ENCODE measurements around the gene TECPR2.
"Not testable (repeated sequence)": the region's sequence is repeated elsewhere in the genome, so short reads cannot be mapped to it uniquely, and the experiment has no call there.

Gene TECPR2, protein sequence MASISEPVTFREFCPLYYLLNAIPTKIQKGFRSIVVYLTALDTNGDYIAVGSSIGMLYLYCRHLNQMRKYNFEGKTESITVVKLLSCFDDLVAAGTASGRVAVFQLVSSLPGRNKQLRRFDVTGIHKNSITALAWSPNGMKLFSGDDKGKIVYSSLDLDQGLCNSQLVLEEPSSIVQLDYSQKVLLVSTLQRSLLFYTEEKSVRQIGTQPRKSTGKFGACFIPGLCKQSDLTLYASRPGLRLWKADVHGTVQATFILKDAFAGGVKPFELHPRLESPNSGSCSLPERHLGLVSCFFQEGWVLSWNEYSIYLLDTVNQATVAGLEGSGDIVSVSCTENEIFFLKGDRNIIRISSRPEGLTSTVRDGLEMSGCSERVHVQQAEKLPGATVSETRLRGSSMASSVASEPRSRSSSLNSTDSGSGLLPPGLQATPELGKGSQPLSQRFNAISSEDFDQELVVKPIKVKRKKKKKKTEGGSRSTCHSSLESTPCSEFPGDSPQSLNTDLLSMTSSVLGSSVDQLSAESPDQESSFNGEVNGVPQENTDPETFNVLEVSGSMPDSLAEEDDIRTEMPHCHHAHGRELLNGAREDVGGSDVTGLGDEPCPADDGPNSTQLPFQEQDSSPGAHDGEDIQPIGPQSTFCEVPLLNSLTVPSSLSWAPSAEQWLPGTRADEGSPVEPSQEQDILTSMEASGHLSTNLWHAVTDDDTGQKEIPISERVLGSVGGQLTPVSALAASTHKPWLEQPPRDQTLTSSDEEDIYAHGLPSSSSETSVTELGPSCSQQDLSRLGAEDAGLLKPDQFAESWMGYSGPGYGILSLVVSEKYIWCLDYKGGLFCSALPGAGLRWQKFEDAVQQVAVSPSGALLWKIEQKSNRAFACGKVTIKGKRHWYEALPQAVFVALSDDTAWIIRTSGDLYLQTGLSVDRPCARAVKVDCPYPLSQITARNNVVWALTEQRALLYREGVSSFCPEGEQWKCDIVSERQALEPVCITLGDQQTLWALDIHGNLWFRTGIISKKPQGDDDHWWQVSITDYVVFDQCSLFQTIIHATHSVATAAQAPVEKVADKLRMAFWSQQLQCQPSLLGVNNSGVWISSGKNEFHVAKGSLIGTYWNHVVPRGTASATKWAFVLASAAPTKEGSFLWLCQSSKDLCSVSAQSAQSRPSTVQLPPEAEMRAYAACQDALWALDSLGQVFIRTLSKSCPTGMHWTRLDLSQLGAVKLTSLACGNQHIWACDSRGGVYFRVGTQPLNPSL (N-terminal part only)

DNA sequence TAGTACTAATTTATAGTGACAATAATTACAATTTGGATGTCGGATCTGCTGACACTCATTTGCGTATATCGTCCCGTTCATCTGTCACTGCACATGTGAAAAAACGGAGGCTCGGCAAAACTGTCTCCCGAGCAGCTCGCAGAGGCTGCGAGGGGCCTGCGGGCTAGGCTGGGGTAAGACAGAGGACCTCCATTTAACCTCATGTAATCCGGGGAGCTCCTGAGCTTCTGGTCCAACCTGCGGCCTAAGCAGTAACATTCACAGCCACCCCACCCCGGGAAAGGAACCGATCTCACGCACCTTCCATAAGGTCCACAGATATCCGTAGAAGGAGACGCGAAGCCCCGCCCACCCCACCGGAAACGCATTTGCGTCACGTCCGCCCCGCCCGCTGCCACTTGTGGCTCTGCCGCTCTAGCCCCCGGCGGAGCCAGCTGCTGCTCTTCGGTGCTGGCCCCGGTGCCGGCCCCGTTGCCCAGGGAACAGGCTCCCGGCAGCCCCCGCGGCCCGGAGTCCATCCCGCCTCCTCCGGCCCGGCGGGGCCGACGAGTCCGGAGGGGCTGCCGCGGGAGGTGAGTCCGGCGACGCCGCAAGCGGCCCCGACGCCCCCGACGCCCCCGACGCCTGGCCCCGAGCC lies at the start of gene TECPR2, which contains the start of gene CINP:
Gene TECPR2 (plus strand): TSS at position 397 of the 637 bp plus-strand sequence. CDS start 13,781 bp downstream, outside the sequence.
Gene CINP (minus strand): TSS at position 346 of the 637 bp plus-strand sequence. CDS start 39 bp downstream, at position 307.
- DNase-seq, result peak; percentile 88

DNA sequence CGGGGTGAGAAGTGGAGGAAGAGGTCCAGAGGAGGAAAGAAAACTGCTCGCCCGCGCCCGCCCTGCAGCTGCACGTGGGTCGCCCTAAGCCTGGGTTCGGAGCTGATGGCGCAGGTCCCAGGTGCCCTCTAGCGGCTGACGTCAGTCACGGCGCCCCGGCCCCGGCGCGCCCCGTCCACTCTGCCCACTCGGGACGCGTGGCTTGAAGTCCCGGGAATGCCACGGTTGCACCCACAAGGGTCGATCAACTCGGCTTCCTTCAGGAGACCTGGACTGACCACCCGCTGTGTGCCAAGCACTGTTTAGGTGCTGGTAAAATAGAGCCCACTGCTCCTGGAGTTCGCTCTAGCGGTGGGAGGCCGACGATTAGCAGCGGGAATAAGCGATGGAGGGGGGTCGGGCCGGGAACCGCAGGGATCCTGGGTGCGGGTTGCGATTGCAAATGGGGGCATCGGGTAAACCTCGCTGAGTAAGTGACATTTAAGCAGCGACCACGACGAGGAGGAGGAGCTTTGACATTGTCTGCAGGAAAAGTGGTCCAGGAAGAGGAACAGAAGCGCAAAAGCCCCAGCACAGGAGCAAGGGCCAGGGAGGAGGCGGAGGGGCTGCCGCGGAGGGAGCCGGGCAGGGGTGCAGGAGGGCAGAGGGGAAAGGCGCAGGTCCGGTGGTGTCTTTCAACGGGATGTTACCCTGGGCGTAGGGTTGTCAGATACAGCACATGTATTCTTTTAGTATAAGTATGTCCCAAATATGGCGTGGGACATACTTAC lies 48.3 kb upstream of the TECPR2 start:
- peak; percentile 78 for DNase-seq

DNA sequence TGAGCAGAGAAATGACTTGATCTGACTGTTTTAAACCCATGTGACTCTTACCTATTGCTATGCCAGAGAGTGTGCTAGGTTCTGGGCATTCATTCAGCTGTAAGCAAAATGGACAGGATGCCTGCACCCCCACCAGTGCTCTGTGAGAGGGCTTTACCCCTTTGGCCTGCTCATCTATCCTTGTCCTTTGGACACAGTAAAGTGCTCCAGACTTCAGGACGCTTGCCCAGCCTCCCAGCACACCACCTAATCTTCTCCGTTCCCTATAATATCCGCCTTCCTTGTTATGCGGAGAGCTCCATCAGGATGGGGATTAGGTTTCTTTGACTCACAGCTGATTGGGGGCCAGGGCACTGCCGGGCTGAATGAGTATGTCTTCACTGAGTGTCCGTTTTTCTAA lies 47.6 kb upstream of the TECPR2 start:
- DNase-seq, result no peak

GRCh38 chr14:102316338-102316742 lies 46.4 kb upstream of the TECPR2 start:
- no peak for DNase-seq

DNA sequence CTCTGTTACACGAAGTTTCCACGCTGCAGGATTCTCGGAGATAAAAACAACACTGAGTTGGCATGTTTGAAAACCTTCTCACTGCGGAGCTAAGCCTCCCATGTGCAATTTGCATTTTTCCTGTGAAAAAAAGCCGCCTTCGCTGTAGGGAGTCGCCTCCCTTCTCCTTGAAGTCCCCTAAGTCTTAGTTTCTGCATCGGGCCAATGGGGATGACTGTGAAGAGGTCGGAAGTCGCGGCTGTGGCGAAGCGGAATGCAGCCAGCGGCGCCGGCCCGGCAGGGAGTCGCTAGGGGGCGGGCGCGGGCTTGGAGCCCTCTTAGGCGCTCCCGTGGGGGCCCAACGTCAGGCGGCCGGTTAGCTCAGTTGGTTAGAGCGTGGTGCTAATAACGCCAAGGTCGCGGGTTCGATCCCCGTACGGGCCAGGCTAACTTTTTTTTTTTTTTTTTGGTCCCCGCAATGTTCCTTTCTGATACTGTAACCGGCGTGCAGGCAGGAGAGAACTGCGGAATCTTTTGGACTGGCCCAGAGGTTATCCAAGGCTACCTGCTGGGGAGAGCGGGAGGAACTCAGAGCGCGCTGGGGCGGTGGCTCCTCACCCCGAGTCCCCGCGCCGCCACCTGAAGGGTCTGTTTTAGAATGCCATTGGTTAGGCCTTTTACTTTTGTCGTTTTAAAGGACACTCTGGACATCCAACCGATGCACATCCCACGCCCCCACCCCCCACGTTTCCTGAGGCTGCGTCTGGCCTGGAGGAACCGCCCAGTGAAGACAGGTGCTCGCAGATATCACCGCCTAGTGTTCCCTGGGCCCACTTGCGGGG lies 45.8 kb upstream of the TECPR2 start:
- peak; percentile 78 for DNase-seq

DNA sequence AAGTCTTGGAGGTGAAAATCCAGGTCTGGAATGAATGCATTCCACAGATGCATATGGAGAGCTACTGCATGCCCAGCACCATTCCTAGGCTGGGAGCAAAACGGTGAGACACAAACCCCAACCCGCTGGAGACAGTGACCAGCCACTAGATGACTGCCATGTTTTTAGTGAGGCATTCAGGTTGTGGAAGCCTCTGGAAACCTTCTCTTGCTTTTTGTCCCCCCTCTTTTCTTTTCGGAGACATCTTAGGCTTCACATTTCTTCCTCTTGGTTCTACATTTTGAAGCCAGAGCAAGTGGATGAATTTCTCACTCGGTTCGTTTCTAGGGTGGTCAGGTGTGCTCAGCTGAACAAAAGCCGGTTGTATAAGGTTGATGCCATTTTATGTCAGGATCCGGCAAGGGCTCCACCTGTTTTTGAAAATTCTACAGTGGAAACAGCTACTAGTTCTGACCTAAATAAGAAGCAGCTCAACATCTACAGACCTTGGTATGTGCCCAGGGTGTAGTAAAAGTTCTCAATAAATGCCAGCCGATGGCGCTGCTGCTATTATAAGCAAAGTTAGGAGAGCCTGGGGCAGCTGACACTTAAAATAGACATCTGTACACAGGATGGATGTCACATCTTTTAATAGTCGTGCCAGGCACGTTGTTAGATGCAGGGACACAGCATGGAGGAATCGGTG lies 45.0 kb upstream of the TECPR2 start:
- DNase-seq, result no peak

DNA sequence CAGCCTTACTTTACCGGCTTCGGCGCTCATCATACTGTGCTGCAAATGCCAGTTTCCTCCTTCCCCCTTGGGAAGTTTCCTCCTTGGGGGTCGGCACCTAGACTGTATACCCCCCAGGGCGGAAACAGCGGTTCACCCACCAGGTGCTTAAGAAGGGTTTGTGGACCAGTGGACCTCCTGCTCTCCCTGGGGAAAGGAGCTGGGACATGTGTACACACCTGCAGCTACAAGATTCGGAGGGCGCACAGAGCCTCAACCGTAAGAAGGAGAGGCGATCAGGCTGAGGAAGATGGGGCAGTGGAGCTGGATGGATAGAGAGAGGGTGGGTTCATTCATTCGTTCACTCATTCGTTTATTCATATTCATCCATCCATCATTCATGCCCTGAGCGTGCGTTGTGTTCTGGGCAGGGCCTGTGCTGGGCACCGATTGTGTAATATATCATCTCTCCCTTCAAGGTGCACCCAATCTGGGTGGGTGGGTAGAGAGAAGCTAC lies 43.9 kb upstream of the TECPR2 start:
- no peak for DNase-seq

GRCh38 chr14:102319351-102320032 lies 43.2 kb upstream of the TECPR2 start, which contains the start of gene ZNF839:
Gene ZNF839 (plus strand): TSS chr14:102319746. CDS start chr14:102319766, 20 bp downstream.
- DNase-seq, result peak; percentile 90

GRCh38 chr14:102320033-102320660 lies 42.6 kb upstream of the TECPR2 start:
- no peak for DNase-seq

- DNase-seq, result no peak
Measured at GRCh38 chr14:102320671-102321455, 41.9 kb upstream of the TECPR2 start.

- DNase-seq, result no peak
Measured at GRCh38 chr14:102321456-102322422, 41.0 kb upstream of the TECPR2 start.

DNA sequence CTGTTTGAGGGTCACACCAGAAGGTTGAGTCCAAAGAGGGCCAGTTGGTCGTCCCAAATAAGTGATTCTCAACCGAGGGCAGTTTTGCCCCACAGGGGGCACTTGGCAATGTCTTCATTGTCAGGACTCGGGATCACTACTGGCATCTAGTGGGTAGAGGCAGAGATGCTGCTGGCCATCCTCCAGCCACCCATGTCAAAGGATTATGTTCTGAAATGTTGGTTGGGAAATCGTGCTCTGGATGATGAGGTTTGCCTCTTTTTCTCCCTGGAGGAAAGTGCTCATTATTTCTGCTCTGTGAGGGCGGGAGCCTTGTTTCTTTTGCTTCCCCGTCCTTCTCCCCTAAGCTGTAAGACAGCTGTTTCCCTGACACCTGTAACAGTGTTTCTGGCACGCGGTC lies 39.6 kb upstream of the TECPR2 start:
- DNase-seq, result peak; percentile 79

GRCh38 chr14:102325791-102326345 lies 36.9 kb upstream of the TECPR2 start:
- DNase-seq, result no peak

DNA sequence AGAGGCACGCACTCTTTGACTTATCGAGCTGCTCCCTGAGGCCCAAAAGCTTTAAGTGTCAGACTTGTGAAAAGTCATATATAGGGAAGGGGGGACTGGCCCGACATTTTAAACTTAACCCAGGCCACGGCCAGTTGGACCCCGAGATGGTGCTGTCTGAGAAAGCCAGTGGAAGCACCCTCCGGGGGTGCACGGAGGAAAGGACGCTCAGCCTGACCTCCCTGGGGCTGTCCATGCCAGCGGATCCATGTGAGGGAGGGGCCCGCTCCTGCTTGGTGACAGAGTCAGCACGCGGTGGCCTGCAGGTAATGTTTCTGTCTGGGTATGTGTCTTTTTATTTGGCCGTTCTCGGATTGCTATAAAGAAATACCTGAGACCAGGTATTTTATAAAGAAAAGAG lies 36.2 kb upstream of the TECPR2 start:
- no peak for DNase-seq

- not testable (repeated sequence) for DNase-seq
Measured at GRCh38 chr14:102329381-102329780, 33.4 kb upstream of the TECPR2 start.

- no peak for DNase-seq
Measured at GRCh38 chr14:102330806-102331205, 31.9 kb upstream of the TECPR2 start.

All from 8988T (cell line).